Thyroid gland (tissue), 4 donors: ENCODE data around the gene ITFG1. TPM values are rescaled to one million over a fixed set of nuclear protein-coding genes. Genes with fewer than 3 reads are reported as not detected.
"Not testable (repeated sequence)": the region's sequence is repeated elsewhere in the genome, so short reads cannot be mapped to it uniquely, and the experiment has no call there.

Experiments used
- DNase-seq, 2 donors: peaks; one replicate each; pipeline ENCODE4 v3.0.0-alpha.2; 2019
- H3K27ac ChIP-seq, 3 donors: fragments of 200-600 bp; sonication (generic); 1 replicate in 2 of 3; 2 replicates in 1 of 3; pipeline ENCODE4 v1.5.1; 2016 to 2019; ENCODE audit warnings: mild to moderate bottlenecking in 1 of 3, moderate library complexity in 1 of 3
- H3K27me3 ChIP-seq: fragments of 200-600 bp; sonication (generic); one replicate; pipeline ENCODE4 v1.5.1; 2019
- H3K36me3 ChIP-seq, 2 donors: fragments of 200-600 bp; sonication (generic); one replicate each; pipeline ENCODE4 v1.5.1; 2016 to 2019
- H3K4me1 ChIP-seq, 2 donors: fragments of 200-600 bp; sonication (generic); one replicate each; pipeline ENCODE4 v1.5.1; 2017 to 2019
- H3K4me3 ChIP-seq, 3 donors: fragments of 200-600 bp; sonication (generic); replicated peaks in 1 of 3; 1 replicate in 2 of 3; 2 replicates in 1 of 3; pipeline ENCODE4 v1.5.1; 2016; ENCODE audit warnings: mild to moderate bottlenecking in 1 of 3
- H3K9me3 ChIP-seq: fragments of 200-600 bp; sonication (generic); one replicate; pipeline ENCODE4 v1.5.1; 2017
- POLR2A ChIP-seq, 2 donors: fragments of 450-650 bp; IDR thresholded peaks; one replicate each; pipeline ENCODE4 v1.6.1; 2017; ENCODE audit warnings: antibody characterized with exemption in 2 of 2, mild to moderate bottlenecking in 2 of 2, moderate library complexity in 1 of 2
- whole genome bisulfite sequencing, 2 donors: methylation state at CpG; one replicate each; pipeline ENCODE4 v1.1.5; 2017; 5-methylcytosine and 5-hydroxymethylcytosine counted together
- intact Hi-C: fragments of 100-400 bp; cut with DNase I; formaldehyde crosslinking; loops from one replicate; pipeline ENCODE4 v1.15.1; 2023
- total RNA-seq, 4 donors: library from RNA; depleted of rRNA; stranded (reverse); fragments of >200 nt; gene quantifications; one replicate each; pipeline ENCODE4 v1.2.3, GENCODE V29; 2016
- TF ChIP-seq, protein P1 (sequence below), 6 experiments: fragments of 200-600 bp in 3 of 6; fragments of 450-650 bp in 3 of 6; sonication (generic) in 3 of 6; IDR thresholded peaks; one replicate each; pipeline ENCODE4 v1.5.1; 2016 to 2019; ENCODE audit warnings: antibody characterized with exemption in 6 of 6, mild to moderate bottlenecking in 2 of 6, inconsistent platforms in 1 of 6, moderate library complexity in 1 of 6

Gene ITFG1
- total RNA-seq, 4 donors from 2014 or later, result 64.8 to 75.6 (median 71.7) TPM

DNA sequence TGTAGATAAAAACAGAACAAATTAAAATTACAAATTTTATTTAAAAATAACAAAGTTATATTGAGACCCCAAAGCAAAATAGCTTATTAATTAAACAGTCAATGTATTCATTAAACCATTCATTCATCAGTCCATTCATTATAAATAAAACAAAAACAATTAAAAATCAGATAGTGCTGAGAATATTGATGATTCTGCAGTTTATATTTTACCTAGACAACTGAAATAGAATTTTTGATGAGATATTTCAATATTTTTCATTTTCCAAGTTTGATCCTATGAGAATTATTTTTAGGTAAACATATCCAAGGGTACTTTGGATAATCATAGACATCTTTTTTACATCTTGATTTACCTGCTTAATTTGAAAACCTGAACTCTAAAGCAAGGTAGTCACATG, 301.9 kb downstream of the ITFG1 start:
- intact Hi-C loops, result no loop called here
- DNase-seq, result no peak
- Histone ChIP-seq H3K36me3 (peaks cover 0 to 5% of the 10 kb centered on the region in 2 donors), H3K4me1 (no peaks in the 10 kb centered on the region), H3K27ac (no peak overlapping the region), H3K4me3 (no peak overlapping the region), H3K27me3 (no peaks in the 10 kb centered on the region), H3K9me3 (no peaks in the 10 kb centered on the region)
- TF ChIP-seq, protein P1, sequence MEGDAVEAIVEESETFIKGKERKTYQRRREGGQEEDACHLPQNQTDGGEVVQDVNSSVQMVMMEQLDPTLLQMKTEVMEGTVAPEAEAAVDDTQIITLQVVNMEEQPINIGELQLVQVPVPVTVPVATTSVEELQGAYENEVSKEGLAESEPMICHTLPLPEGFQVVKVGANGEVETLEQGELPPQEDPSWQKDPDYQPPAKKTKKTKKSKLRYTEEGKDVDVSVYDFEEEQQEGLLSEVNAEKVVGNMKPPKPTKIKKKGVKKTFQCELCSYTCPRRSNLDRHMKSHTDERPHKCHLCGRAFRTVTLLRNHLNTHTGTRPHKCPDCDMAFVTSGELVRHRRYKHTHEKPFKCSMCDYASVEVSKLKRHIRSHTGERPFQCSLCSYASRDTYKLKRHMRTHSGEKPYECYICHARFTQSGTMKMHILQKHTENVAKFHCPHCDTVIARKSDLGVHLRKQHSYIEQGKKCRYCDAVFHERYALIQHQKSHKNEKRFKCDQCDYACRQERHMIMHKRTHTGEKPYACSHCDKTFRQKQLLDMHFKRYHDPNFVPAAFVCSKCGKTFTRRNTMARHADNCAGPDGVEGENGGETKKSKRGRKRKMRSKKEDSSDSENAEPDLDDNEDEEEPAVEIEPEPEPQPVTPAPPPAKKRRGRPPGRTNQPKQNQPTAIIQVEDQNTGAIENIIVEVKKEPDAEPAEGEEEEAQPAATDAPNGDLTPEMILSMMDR (IDR thresholded peaks at IDR 0.05), result no peak
- no peak for TF ChIP-seq POLR2A (IDR thresholded peaks at IDR 0.05)

DNA sequence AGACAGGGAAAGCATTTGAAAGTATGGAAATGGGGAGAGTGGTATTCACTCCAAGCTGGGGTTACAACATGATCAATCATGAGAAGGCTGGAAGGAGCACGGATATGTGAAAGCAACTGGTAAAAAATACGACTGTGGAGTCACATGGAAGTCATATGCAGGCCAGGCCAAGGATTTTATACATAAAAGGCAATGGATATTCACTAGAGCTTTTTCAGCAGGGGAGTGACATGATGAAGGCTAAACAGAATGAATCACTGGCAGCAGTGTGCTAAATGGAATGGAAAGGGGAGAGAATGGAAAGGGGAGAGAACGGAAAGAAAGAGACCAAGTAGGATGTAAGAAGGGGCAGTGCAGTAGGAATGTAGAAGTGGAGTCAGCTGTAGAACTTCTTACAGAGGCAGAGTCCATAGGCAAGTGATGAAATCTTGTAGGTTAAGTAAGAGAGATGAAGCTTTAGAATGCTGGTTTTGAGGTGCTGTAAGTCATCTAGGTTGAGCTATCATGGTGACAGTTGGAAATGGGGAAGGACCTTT, 304.1 kb downstream of the ITFG1 start:
- DNase-seq, result no peak
- Histone ChIP-seq H3K4me3 (no peak overlapping the region), H3K27ac (no peak overlapping the region), H3K36me3 (peaks cover 0 to 5% of the 10 kb centered on the region in 2 donors), H3K4me1 (no peaks in the 10 kb centered on the region), H3K27me3 (no peaks in the 10 kb centered on the region), H3K9me3 (no peaks in the 10 kb centered on the region)
- 92 to 96% methylated on average over 3 of the region's 3 CpGs for WGBS, 2 donors
- TF ChIP-seq, protein P1 (IDR thresholded peaks at IDR 0.05), result no peak
- TF ChIP-seq POLR2A (IDR thresholded peaks at IDR 0.05), result no peak
- intact Hi-C loops, result no loop called here

DNA sequence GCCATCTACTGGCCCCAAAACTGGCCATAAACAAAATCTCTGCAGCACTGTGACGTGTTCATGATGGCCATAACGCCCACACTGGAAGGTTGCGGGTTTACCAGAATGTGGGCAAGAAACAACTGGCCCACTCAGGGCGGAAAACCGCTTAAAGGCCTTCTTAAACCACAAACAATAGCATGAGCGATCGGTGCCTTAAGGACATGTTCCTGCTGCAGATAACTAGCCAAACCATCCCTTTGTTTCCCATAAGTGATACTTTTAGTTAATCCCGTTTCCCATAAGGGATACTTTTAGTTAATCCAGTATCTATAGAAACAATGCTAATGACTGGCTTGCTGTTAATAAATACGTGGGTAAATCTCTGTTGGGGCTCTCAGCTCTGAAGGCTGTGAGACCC, 308.4 kb downstream of the ITFG1 start:
- 96 to 98% methylated on average over 9 of the region's 9 CpGs for WGBS, 2 donors
- not testable (repeated sequence) for DNase-seq, H3K36me3 ChIP-seq

DNA sequence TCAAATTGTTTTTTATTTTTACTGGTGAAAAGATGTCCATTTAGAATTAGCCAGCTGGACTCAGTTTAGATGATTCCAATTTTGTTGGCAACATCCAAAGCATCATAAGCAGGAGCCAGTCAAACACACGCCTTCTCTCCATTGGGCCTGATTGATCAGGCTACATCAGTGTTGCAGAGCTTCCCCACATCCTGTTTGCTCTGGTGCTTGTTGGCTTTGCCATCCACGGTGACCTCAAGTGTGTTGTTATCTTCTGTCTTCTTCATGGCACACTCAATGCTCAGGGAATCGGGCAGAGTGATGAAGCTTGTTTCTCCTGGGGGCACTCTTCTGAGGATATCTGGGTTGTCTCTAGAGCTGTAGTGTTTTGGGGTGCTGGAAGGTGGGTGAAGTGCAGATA, 310.8 kb downstream of the ITFG1 start:
- DNase-seq, result no peak
- intact Hi-C loops, result no loop called here
- 89 to 97% methylated on average over 3 of the region's 3 CpGs for WGBS, 2 donors
- Histone ChIP-seq H3K27me3 (no peaks in the 10 kb centered on the region), H3K36me3 (no peaks in the 10 kb centered on the region), H3K4me3 (no peak overlapping the region), H3K9me3 (no peaks in the 10 kb centered on the region), H3K27ac (no peak overlapping the region), H3K4me1 (no peaks in the 10 kb centered on the region)
- no peak for TF ChIP-seq POLR2A (IDR thresholded peaks at IDR 0.05)
- TF ChIP-seq, protein P1 (IDR thresholded peaks at IDR 0.05), result no peak

More for the DNA sequence above, 308.4 kb downstream of the ITFG1 start:
- H3K27me3 ChIP-seq, H3K9me3 ChIP-seq, H3K27ac ChIP-seq, H3K4me3 ChIP-seq, H3K4me1 ChIP-seq, intact Hi-C loops: not testable (repeated sequence)

DNA sequence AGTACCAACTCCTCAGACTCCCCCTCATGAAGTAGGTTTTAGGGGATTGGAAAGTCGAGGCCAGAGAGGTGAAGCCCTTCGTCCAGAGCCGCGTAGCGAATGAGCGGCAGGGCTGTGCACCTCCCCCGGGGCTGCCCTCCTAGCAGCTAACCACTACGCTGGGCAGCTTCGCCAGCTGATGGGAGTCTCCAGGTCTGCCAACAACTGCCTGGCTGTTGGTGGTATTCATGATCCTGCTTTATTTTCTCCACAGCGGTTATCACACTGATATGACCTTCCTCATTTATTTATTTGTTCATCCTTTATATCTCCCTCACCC, 316.3 kb downstream of the ITFG1 start:
- H3K27ac ChIP-seq, result peak overlapping the region in 1 of 3 donors; percentile 46
- no peaks in the 10 kb centered on the region for H3K9me3 ChIP-seq
- intact Hi-C loops, result loop anchor here (5.0 kb wide), 1 partner anchor 1013 kb away; the partner anchor contains the start of gene ABCC12
- H3K4me1 ChIP-seq, result no peaks in the 10 kb centered on the region
- DNase-seq, result no peak
- peak overlapping the region in 2 of 3 donors; percentile 10 to 50 for H3K4me3 ChIP-seq
- 14% methylated on average over 9 to 10 of the region's 10 CpGs for WGBS, 2 donors
- H3K27me3 ChIP-seq, result no peaks in the 10 kb centered on the region
- H3K36me3 ChIP-seq, result no peaks in the 10 kb centered on the region
- TF ChIP-seq, protein P1 (IDR thresholded peaks at IDR 0.05), result peak in 1 of 6 experiments; percentile 6
- no peak for TF ChIP-seq POLR2A (IDR thresholded peaks at IDR 0.05)
